HG03045 (cell line): Measurements from ENCODE around the gene ARID5A.

Source experiments
- ATAC-seq: cut with Tn5 transposase; IDR thresholded peaks from one replicate; pipeline ENCODE4 v1.9.1; 2021; ENCODE audit warnings: mild to moderate bottlenecking, moderate library complexity; ENCODE audit not compliant: unreplicated experiment

Gene ARID5A

GRCh38 chr2:96526615-96527285 lies 9.8 kb upstream of the ARID5A start:
- ATAC-seq, result no peak

GRCh38 chr2:96527286-96528005 lies 9.1 kb upstream of the ARID5A start:
- no peak for ATAC-seq

- no peak for ATAC-seq
Observed at GRCh38 chr2:96528006-96528699, 8.4 kb upstream of the ARID5A start.

- ATAC-seq, result no peak
Observed at GRCh38 chr2:96528700-96529375, 7.7 kb upstream of the ARID5A start.

GRCh38 chr2:96529376-96530143 lies 7.0 kb upstream of the ARID5A start:
- no peak for ATAC-seq

GRCh38 chr2:96530144-96530430 lies 6.5 kb upstream of the ARID5A start:
- no peak for ATAC-seq

GRCh38 chr2:96530474-96531357 lies 5.8 kb upstream of the ARID5A start:
- no peak for ATAC-seq

GRCh38 chr2:96531366-96531765 lies 5.2 kb upstream of the ARID5A start:
- ATAC-seq, result no peak

- ATAC-seq, result peak; percentile 20
Observed at GRCh38 chr2:96531872-96532505, 4.6 kb upstream of the ARID5A start.

- no peak for ATAC-seq
Observed at GRCh38 chr2:96532641-96533291, 3.8 kb upstream of the ARID5A start.

- no peak for ATAC-seq
Observed at GRCh38 chr2:96533292-96534073, 3.1 kb upstream of the ARID5A start.

GRCh38 chr2:96534141-96534540 lies 2.4 kb upstream of the ARID5A start:
- ATAC-seq, result no peak

- no peak for ATAC-seq
Observed at GRCh38 chr2:96534701-96535181, 1.8 kb upstream of the ARID5A start.

GRCh38 chr2:96535331-96535730 lies 1.2 kb upstream of the ARID5A start:
- ATAC-seq, result no peak

GRCh38 chr2:96537066-96537733 lies 648 bp downstream of the ARID5A start:
- ATAC-seq, result peak; percentile 61

GRCh38 chr2:96537734-96538486 lies 1.4 kb downstream of the ARID5A start:
- no peak for ATAC-seq
